ENCODE data around the gene B4GALT4.

The B4GALT4 gene

DNA sequence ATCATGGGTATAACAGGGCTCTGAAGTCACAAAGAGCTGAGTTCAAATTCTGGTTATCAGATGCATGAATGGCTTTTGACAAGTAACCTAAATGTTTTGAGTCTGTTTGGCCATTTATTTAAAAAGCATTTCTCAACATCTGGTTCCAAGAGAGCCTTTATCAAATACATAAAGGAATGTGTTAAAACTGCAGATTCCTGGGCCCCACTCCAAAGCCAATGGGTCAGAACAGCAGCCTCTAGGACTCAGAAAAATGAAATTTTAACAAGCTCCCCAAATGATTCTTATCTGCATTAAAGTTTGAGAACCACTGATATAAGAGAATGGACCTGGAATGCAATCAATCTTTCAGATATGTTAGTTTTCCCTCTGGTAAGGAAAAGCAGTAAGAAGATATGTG lies 3.4 kb downstream of the B4GALT4 start:
- DNase-seq (ENCODE audit: low spot score) = no peak

DNA sequence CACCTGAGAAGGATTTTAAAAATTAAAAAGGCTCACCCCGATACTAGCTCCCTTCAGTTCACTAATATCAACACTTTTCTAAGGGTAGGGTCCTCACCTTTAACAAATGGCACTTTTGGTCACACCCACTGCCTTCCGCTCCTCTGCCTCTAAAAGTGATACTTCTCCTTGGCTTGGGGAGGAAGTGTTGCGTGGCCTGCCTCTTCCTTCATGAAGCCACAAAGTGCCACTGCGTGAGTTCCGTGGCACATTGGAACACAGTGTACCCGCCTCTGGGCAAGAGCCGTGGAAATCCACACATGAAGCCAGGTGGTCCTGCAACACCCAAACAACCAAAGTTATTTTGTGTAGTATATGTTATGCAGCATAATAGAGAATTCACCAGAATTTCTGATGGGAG lies 3.9 kb downstream of the B4GALT4 start:
- no peak for DNase-seq (ENCODE audit: low spot score)

DNA sequence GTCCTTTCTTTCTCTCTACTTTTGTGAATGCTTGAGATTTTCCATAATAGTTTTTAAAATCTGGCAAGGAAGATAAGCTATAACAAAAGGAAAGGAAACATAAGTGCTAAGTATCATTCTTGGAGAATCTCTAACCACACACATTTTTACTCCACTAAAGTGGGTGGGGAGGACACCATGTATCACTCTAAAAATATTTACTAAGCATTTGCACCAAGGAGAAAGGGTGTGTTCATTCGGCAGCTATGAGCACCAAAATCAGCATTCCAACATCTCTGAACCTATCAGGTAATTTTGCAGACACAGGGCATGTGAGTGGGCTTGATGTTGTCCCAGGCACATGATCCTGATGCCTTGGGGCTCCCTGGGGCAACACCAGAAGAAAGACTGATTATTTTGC lies 5.5 kb downstream of the B4GALT4 start:
- DNase-seq (ENCODE audit: low spot score) = no peak

DNA sequence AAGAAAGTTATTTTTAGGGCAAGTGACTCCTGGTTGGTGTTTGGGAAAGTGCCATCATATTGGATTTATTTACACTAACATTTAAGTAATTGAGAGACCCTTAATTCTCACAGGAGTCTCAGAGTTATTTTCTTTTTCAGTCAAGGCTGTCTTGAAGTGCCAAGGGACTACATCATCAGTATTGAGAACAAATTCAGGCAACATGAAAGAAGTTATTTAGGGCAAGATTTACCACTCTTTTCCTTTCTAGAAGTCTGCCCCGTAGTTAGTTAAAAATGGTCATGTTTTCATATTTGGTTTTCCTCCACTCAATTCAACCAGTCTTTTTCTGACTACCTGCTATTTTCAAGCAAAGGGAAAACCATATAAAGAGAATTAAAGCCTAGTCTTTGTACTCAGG lies 6.1 kb downstream of the B4GALT4 start:
- DNase-seq (ENCODE audit: low spot score) = no peak

DNA sequence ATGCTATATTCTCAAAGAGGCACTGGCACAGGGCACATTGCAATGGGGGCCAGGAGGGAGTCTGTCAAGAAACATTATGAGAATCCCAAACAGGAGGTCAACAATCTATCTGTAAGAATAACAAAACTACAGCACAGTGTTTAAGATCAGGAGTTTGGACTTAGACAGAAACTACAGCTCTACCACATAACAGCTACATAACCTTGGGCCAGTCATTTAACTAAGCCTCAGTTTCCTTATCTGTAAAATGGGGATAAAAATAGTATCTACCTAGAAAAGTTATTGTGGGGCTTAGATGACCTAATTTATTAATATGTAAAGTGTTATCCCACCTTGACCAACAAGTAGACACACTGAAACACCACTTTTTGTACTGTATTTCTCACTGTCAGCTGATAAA lies 9.9 kb downstream of the B4GALT4 start:
- DNase-seq (ENCODE audit: low spot score) = no peak

DNA sequence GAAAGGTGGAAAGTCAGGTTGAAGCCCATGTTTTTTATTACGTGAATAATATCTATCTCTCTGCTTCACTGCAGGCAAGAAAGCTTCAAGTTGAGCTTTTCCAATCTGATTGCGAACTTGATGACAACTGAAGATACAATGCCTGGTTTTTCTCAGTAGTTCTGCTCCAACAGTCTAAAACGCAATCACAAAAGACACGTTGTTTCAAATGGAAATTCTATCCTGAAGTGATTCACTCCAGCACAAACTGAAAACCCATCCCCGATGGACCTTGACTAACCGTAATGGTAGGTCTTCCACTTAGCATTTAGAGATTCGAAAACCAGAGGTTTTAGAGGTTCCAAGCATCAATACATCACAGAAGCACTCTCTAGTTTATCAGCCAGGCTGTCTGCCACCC lies 10.6 kb downstream of the B4GALT4 start:
- no peak for DNase-seq (ENCODE audit: low spot score)

DNA sequence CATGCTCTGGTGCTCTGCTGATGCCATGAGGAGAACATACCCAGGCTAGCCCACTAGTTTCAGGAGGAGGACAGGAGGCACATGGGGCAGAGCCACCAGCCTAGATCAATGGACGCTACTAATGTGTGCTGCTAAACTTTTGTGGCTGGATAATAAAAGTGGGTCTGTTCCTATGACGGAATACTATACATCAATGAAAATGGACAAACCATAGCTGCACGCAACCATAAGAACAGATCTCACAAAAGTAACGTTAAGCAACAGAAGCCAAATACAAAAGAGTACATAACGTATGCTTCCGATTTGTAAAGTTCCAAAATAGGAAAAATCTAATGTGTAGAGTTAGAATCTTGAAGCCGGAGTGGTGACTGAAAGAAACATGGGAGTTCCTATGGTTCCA lies 11.5 kb downstream of the B4GALT4 start:
- no peak for DNase-seq (ENCODE audit: low spot score)

DNA sequence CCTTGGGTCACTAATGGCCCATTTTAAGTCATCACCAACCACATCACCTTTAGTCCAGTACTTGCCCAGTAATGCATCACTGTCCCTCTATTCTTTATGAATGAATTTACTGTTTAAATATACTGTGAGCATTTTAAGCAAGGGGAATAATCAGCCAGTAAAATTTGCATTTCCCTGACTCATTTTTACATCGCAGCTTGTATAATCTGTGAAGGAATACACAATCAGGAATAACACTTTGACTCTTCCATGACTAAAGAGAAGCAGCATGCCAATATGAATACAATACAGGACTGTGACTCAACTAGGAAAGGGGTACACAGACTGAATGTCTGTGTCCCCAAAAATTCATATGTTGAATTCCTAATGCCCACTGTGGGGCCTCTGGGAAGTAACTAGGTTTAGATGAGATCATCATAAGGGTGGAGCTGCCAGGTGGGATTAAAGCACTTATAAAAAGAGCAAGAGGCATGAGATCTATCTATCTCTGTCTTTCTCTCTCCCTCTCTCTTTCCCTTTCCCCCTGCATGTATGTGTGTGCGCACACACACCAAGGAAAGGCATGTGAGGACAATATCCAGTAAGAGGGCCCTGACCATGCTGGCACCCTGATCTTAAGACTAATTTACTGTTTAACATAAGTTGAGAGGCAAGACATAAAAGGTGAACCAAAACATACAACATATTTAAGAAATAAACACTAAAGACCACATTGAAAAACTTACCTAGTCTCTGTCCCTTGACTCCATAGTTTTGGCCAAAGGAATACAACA lies 12.1 kb downstream of the B4GALT4 start:
- DNase-seq (ENCODE audit: low spot score) = no peak

DNA sequence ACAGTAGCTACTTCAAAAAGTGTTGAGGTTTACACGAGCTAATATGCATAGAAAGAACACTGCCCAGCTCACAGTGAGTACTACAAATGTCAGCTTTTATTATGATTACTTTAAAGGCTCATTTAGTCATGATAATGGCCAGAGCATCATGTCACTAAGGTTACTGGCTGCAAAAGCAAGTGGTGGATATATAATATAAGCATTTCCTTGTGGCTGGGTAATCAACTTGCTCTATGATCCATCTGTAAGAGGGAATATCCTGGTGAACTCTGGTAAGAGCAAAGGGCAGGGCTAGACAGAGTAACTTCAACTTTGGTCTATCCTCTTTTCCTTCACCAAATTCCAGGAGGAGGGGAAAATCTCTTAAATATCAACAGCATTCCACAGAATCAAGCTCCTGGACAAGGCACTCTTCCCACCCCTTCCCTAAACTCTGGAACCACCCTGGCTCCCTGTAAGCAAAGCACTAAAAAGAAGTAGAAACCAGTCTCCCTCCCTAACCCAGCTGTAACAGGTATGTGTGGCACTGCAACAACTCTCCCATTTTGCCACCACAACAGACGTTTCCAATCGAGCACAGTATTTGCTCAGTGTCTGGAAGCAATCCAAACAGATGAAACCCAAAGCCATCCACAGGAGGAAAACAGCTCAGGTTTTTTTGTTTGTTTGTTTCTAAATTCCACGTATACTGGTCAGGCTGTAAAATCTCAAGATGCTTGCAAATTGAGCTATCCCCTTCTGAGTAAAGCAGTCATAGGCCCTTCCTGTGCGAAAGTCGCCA lies 13.4 kb downstream of the B4GALT4 start:
- no peak for DNase-seq (ENCODE audit: low spot score)

DNA sequence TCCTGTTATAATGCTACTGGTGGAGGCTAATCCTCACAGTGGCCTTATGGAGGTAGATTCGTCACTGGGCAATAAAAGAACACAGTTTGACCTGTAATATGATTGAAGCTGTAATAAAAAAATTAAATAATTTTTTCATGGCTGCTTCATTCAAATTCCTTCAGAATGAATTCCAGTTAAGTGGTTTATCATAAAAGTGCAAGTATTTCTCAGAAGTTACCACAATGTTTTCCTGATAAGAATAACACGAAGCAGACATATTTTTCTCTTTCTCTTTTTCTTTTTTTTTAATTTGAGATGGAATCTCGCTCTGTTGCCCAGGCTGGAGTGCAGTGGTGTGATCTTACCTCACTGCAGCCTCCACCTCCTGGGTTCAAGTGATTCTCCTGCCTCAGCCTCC lies 15.6 kb downstream of the B4GALT4 start:
- no peak for DNase-seq (ENCODE audit: low spot score)

DNA sequence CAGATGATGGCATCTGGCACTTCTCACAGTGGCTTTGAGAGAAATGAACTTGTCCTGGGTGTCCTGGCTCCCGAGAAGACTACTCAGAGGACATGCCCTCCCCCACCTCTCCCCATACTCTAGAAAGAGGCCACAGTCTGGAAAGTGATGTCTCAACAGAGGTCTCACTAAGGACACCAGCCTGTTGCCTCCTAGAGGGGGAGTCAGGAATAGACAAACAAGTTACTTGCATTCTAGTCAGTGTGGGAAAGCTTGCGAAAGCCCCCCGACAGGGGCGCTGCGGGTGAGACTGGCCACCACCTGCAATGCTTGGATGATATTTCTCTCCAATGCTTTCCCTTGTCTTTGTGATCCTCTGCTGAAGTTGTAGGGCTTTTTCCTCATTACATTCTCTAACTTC lies 17.2 kb downstream of the B4GALT4 start:
- DNase-seq (ENCODE audit: low spot score) = no peak

DNA sequence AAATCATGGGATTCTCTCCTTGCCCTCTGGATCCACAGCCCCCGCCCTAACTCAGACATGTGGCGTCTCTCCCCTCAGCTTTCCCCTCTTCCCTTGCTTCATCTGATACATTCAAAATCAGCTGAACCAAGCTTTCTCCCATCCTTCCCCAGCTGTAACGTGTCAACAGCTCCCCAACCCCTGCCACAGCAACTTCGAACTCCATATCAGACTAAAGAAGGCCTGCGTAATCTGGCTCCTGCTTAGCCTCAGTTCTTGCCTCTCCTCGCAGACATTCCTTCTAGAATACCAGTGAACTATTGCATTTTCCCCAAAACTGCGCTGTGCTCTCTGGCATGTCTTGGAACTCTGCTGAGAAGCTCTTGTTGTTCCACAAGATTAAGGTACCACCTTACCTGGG lies 18.3 kb downstream of the B4GALT4 start:
- DNase-seq (ENCODE audit: low spot score) = no peak

DNA sequence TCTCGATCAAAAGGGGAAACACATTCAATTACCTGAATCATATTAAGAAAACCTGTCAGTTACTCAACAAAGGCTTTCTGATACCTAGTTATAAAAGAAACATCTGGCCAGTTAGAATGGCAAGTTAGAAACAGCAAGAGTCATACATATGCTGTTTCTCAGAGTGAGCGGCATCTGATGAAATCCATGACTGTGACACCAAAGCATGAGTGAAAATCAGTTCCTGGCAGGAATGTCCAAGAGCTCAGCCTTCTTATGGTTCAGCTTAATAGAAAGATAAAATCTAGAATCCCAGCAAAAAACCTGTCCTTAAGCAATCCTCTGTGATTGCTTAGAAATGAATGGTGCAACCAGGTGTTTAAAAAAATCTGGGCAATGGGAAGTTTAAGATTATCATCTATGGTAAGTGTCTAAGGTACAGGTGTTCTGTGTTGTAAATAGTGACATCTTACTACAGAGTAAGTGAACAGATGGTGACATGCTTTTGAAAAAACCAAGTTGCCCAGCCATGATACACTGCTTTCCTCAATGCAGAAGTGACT lies 18.8 kb downstream of the B4GALT4 start:
- no peak for DNase-seq (ENCODE audit: low spot score)

DNA sequence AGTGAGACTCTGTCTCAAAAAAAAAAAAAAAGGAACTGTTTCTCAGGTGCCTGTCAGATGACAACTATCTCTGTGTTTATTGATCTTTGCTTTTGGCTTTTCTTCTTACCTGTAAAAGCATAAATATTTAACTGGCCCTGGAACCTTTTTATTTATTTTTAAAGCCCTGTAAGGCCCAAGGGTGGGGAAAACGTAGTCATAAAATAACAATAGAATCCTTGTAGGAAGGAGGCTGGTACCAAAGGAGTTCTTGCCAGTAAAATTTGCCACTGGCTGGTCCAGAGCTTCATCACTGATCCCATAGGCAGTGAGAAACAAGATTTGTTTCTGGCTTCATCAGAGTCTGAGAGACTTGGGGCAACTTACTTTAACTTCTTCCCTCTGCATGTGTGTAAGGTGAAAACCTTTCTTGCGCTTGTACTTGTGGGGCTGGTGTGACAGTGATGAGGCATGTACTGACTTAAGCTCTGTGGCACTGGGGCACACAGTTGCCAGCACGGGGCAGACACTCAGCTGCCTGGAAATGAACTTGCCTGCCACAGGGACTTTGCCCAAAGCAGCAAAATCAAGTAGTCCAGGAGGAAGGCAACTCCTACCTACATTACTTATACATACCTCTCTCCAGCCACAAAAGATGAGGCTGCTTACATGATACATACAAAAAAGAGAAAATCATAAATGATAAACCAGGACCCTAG lies 19.6 kb downstream of the B4GALT4 start:
- no peak for DNase-seq (ENCODE audit: low spot score)

DNA sequence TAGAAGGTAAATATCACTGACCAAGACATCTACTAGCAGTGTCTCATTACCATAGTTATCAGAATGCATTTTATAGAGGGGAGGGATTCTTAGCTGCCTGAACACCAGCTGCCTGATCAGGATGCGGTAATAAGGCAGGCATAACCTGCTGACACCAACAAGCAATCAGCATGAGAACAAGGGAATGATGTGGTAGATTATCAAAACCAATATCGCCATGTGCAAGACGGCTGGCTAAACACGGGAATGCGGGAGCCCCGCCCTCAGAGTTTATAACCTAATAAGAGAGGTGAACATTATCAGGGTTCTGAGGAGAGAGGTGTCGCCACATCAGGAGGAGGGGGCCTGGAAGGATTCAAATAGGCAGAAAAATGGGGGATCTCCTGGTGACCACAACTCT lies 20.5 kb downstream of the B4GALT4 start:
- DNase-seq (ENCODE audit: low spot score) = no peak

DNA sequence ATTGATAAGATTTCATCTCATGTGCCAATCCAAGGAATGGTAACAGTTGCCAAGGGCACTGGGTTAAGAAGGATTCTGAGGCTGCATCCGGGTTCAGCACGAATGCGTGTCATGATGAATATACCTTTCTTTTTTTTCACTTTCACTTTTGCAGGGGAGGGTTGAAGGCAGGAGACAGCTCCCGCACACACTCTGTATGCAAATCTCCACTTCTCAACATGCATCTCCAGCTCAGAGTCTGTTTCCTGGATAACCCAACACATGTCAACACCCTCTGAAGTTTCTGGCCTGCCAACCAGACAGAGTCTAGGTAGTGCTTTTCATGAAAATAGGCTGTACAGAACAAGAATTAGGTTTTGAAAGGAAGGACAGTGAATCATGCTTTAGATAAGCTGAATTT lies 21.6 kb downstream of the B4GALT4 start:
- no peak for DNase-seq (ENCODE audit: low spot score)

DNA sequence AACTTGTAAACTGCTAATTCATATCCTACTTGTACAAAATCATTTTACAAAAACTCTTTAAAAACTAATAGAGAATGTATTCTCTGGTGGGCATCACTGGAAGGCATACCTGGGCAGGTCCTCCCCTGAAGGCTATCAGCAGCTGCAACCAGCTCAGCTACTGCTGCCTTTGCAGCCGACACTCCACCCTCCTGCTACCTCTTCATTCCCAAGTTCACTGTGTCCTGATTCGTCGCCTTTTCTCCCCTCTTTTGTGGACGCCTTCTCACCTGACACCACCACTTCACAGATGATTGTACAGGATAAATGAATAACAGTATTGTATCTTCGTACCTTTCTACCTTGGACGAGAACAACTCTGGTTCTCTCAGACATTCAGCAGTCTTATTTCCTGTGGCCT lies 28.9 kb downstream of the B4GALT4 start:
- no peak for DNase-seq (ENCODE audit: low spot score)

DNA sequence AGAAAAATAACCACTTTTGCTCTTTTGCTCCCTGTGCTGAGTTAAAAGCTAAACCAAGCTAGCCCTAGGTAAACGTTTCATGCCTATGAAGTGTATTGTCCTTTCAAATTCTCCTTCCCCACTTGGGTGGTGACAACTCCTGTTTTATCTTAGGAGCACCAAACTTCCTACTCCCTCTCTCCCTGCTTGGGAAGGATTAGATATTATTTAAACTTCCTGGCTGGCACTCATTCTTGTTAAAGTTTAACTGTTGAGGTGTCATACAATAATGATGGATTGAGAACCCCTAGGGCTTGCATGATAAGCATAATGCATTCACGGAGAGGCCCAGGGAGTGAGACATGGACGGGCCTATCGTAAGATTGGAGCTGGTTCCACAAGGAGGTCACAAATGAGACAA lies 29.5 kb downstream of the B4GALT4 start:
- no peak for DNase-seq (ENCODE audit: low spot score)

DNA sequence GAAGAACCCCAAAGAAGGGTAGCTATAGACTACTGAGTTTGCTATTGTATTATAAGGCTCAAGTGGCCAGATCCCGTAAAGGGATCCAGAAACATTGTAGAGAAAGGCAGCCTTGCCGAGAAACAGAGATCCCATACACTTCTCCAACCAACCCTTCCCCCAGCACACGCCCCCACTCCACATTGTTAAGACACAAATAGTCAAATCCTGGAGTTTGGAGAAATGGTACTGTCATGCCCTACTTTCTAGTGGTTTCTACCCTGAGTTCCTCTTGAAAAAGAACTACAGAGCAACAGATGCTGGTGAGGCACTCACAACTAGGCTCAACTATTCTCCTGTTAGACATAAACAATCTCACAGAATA lies 33.2 kb downstream of the B4GALT4 start:
- no peak for DNase-seq (ENCODE audit: low spot score)

DNA sequence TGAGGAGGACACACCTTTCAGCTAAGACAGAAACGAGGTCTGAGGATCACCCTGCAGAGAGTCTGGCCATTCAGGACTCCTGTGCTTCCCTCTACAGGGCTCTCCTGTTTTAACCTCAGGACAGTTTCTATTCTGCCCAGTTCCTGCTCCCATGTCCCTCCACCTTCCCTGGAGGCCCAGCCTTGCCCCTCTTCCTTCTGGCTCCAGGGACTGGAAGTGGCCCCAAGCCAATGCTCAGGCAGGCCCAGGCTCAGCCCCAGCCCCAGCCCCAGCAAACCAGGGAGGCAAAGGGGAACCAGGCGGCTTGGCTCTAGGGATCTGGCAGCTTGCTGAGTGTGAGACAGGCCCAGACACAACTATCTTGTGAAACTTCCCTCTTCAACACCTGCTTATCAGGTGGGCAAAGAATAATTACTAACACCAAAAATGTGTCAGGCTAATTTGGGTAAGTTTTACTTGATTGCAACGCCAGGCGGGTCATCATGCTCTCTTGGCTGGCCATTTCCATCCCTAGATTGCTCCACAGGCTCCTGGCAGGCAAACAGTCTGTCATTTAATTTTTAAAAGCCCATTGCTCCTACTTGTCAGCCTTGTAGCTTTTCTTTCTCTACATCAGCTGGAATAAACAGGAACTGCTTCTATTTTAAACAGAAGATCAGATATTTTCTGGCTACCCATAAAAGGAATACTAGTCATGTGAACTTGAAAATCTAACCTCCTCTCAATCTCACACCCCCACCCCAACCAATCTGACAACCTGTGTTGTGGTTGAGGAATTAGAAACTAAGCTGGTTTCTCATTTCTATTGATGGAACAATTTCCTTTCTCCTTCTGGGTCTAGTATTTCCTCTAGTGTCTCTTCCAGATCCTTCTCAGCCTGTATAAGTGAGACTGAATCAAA lies 33.8 kb downstream of the B4GALT4 start:
- DNase-seq (ENCODE audit: low spot score) = no peak

DNA sequence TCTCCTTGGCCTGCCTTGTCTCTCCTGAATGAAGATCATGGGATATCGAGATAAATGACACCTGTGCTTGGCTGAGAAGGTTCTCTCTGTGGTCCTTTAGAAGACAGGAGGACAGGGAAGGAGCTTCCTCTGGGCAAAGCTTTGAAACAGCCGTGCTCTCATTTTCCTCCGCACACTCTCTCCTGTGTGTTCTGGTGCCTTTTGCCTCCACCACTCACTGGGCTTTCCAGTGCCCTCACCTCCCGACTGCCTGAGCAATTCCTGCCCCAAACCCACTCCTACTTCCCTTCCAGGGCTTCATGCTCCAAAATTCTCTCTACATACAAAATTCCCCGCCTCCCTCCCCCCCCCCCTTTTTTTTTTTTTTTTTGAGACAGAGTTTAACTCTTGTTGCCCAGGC lies 35.0 kb downstream of the B4GALT4 start:
- no peak for DNase-seq (ENCODE audit: low spot score)

DNA sequence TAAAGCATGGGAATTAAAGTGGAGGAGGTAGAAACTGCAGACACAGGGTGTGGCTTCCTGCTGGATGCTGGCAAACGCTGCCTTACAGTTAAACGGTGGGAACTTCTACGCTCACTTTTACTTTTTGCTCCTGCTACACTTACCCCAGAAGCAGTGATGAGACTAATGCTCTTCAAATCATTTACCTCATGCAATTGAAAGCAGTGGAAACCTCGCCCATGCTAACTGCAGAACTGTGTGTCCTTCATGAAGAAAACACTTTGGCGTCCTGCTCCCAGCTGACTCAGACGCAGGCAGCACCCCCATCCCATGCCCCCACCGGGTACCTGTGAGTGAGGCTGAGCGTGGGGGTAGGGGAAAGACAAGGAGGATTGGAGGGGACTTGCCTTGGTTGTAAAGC lies 35.5 kb downstream of the B4GALT4 start:
- no peak for DNase-seq (ENCODE audit: low spot score)

Measured in hematopoietic multipotent progenitor cell treated with erythropoietin and hydrocortisone succinate and interleukin-3 and kit ligand, for 15 days (in vitro differentiated cells).